ENCODE data around the gene TOMT.

DNA sequence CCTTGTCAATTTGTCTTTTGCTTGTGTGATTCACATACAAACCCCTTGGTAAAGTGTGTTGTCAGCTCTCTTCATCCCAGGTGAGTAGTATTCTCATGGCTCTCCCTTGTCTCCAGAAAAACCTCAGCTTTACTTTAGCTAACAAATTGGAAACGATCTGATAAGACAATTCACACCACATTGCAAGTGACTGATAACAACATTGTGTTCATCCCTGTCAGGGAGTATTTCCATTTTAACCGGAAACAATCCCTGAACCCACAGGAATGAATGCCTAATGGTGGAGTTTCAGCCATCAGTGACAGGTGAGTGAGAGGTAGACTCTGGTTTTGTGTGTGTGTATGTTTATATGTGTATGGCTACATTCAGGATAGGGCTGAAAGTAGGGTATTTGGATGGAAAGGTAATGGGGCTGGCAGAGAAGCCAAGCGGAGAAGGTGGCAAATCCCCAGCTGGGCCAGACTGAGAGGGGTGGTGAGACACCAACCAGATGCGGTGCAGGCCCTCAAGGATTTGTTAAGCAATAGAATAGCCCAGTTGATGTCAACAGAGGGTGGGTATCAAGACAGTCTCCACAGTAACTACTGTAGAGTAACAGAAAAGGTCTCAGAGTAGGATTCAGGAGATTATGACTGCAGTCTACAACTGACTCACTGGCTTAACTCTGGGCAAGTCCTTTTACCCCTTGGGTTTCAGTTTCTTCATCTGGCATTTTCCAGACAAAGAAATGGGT is 17.5 kb upstream of the TOMT start:
- TF ChIP-seq, protein P1, sequence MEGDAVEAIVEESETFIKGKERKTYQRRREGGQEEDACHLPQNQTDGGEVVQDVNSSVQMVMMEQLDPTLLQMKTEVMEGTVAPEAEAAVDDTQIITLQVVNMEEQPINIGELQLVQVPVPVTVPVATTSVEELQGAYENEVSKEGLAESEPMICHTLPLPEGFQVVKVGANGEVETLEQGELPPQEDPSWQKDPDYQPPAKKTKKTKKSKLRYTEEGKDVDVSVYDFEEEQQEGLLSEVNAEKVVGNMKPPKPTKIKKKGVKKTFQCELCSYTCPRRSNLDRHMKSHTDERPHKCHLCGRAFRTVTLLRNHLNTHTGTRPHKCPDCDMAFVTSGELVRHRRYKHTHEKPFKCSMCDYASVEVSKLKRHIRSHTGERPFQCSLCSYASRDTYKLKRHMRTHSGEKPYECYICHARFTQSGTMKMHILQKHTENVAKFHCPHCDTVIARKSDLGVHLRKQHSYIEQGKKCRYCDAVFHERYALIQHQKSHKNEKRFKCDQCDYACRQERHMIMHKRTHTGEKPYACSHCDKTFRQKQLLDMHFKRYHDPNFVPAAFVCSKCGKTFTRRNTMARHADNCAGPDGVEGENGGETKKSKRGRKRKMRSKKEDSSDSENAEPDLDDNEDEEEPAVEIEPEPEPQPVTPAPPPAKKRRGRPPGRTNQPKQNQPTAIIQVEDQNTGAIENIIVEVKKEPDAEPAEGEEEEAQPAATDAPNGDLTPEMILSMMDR (IDR thresholded peaks at IDR 0.05) = no peak
- TF ChIP-seq ZFX (IDR thresholded peaks at IDR 0.05; ENCODE audit: borderline replicate concordance) = no peak

Data from 22Rv1 (cell line).